Neutrophil (primary cell): ENCODE results near the gene KIAA1328.

Experiments used
- H3K27ac ChIP-seq: fragments of 200-600 bp; sonication (generic); 2 replicates; pipeline ENCODE4 v1.5.1; 2016; ENCODE audit warnings: mild to moderate bottlenecking, moderate library complexity
- H3K27me3 ChIP-seq: fragments of 200-600 bp; sonication (generic); 2 replicates; pipeline ENCODE4 v1.6.0; 2016; ENCODE audit warnings: mild to moderate bottlenecking
- H3K36me3 ChIP-seq: fragments of 200-600 bp; sonication (generic); 2 replicates; pipeline ENCODE4 v1.5.1; 2017
- H3K4me1 ChIP-seq, 2 experiments: fragments of 200-600 bp in 1 of 2; sonication (generic) in 1 of 2; 1 replicate in 1 of 2; 2 replicates in 1 of 2; pipeline versions ENCODE4 v1.5.1 to v1.6.1; 2013 to 2016; ENCODE audit warnings: low read depth in 1 of 2, low read length in 1 of 2, mild to moderate bottlenecking in 1 of 2, moderate library complexity in 1 of 2; ENCODE audit not compliant: control insufficient read depth in 1 of 2, insufficient read depth in 1 of 2
- H3K4me3 ChIP-seq, 2 experiments: fragments of 200-600 bp in 1 of 2; sonication (generic) in 1 of 2; 1 replicate in 1 of 2; 2 replicates in 1 of 2; pipeline ENCODE4 v1.5.1; 2013 to 2016; ENCODE audit warnings: low read depth in 1 of 2, low read length in 1 of 2, mild to moderate bottlenecking in 1 of 2, moderate library complexity in 1 of 2
- H3K9me3 ChIP-seq: fragments of 200-600 bp; sonication (generic); 2 replicates; pipeline ENCODE4 v1.5.1; 2016
- TF ChIP-seq, protein P1 (sequence below): fragments of 200-600 bp; sonication (generic); IDR thresholded peaks from 2 replicates; pipeline ENCODE4 v1.5.1; 2016; ENCODE audit warnings: antibody characterized with exemption

The KIAA1328 gene

DNA sequence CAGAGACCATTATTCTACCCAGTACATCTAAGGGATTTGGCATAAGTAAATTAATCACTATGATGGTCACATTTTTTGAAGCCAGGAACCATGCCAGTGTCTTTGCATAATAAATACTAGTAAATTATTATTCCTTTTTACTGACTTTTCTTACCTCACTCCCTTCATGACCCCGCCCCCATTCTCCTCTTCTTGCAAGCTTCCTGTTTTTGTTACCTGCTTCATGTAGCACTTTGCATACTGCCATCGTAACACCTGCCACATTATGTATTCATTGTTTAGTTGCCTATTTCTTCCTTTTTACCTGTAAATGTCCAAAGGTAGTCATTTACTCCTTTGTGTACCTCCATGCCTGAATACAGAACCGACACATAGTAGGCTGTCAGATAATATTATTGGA, 309.5 kb downstream of the KIAA1328 start:
- TF ChIP-seq, protein P1, sequence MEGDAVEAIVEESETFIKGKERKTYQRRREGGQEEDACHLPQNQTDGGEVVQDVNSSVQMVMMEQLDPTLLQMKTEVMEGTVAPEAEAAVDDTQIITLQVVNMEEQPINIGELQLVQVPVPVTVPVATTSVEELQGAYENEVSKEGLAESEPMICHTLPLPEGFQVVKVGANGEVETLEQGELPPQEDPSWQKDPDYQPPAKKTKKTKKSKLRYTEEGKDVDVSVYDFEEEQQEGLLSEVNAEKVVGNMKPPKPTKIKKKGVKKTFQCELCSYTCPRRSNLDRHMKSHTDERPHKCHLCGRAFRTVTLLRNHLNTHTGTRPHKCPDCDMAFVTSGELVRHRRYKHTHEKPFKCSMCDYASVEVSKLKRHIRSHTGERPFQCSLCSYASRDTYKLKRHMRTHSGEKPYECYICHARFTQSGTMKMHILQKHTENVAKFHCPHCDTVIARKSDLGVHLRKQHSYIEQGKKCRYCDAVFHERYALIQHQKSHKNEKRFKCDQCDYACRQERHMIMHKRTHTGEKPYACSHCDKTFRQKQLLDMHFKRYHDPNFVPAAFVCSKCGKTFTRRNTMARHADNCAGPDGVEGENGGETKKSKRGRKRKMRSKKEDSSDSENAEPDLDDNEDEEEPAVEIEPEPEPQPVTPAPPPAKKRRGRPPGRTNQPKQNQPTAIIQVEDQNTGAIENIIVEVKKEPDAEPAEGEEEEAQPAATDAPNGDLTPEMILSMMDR, result no peak

DNA sequence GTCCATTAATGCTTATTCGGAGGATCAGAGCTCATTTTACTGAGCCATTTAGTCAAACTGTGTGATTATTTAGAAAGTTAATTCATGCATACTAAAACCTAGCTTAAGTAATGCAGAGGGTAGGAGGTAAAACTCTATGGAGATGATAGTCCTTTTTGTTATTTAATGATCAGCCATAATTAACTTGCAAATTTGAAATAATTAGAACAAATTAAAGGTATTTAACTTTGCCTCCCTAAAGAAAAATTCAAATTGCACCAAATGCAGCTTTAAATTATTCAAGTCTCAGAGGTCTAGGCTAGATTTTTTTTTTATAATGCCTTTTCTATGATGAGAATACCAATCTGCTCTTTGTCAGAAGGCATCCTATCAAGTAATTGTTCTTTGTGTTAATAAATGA, 310.9 kb downstream of the KIAA1328 start:
- H3K4me1 ChIP-seq, result no peaks in the 10 kb centered on the region
- H3K36me3 ChIP-seq, result no peaks in the 10 kb centered on the region
- H3K4me3 ChIP-seq, result no peak overlapping the region
- no peaks in the 10 kb centered on the region for H3K27me3 ChIP-seq
- no peak overlapping the region for H3K27ac ChIP-seq
- TF ChIP-seq, protein P1, result no peak
- no peaks in the 10 kb centered on the region for H3K9me3 ChIP-seq

More for the DNA sequence above, 309.5 kb downstream of the KIAA1328 start:
- Histone ChIP-seq H3K9me3 (no peaks in the 10 kb centered on the region), H3K27ac (no peak overlapping the region), H3K4me1 (no peaks in the 10 kb centered on the region), H3K4me3 (no peak overlapping the region), H3K36me3 (no peaks in the 10 kb centered on the region), H3K27me3 (no peaks in the 10 kb centered on the region)

DNA sequence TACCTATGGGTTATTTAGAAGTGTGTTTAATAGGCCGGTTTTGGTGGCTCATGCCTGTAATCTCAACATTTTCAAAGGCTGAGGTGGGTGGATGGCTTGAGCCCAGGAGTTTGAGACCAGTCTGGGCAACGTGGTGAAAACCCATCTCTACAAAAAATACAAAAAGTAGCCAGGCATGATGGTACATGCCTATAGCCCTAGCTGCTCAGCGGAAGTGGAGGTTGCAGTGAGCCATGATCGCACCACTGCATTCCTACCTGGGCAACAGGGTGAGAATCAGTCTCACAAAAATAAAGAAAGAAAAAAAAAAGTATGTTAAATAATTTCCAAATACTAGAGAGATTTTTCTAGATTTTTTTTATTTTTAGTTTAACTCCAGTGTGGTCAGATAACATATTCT, 316.0 kb downstream of the KIAA1328 start:
- H3K4me3 ChIP-seq, result no peak overlapping the region
- no peaks in the 10 kb centered on the region for H3K9me3 ChIP-seq
- no peak overlapping the region for H3K27ac ChIP-seq
- TF ChIP-seq, protein P1, result no peak
- H3K36me3 ChIP-seq, result no peaks in the 10 kb centered on the region
- H3K4me1 ChIP-seq, result no peaks in the 10 kb centered on the region
- no peaks in the 10 kb centered on the region for H3K27me3 ChIP-seq

DNA sequence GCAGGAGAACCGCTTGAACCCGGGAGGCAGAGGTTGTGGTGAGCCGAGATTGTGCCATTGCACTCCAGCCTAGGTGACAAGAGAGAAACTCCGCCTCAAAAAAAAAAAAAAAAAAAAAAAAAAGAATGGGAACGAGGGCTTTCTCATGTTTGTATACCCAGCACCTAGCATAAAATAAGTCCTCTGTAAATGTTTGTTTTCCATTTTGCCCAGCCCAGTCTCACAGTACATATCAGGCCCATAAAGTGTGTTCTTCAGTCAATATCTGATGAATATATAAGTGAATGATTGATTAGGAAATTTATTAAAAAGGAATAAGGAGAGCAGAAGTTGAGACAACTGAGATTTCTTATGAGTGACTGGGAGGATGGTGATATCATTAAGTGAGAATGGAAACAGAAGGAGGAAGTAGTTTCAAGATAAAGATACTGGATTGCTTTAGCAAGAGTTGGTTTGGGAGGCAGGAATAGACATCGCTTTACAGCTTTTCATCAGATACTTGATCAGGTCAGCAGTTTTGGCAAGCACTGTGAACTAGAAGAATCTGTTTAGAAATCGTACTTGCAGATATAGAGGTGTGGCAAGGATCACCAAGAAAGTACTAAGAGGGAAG, 327.5 kb downstream of the KIAA1328 start:
- no peaks in the 10 kb centered on the region for H3K4me1 ChIP-seq
- no peaks in the 10 kb centered on the region for H3K27me3 ChIP-seq
- H3K36me3 ChIP-seq, result no peaks in the 10 kb centered on the region
- TF ChIP-seq, protein P1, result no peak
- no peak overlapping the region for H3K27ac ChIP-seq
- no peak overlapping the region for H3K4me3 ChIP-seq
- no peaks in the 10 kb centered on the region for H3K9me3 ChIP-seq

DNA sequence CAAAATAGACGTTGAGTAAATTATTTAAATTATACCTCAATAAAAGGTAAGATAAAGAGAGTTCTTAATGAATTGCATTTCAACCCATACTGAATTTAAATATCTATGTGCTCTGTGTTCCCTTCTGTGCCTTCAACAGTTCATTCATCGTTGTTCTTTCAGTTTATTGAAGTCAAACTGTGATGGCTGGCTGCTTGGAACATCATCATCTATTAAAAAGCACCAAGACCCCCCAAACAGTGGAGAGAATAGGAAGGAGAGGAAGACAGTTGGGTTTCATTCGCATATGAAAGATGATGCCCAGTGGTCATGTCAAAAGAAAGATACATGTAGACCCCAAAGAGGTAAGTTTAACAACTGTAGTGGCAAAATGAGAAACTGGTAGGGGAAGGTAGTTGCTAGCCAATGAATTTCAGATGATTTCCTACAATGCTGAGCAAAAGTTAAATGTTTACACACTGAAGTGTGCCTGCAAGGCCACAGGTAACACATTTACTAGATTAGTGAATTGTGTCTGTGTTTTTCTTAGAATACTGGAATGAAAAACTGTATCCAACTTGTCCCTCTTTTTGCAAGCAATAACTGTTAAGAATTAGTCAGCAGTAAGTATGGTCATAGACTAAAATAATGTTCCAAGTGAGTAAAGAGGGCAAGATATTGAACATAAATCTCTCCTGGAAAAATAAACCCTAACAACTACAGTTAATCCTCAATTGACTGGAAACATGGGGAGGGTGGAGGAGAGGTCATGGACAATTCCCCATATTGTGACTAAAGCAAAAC, 331.3 kb downstream of the KIAA1328 start:
- Histone ChIP-seq H3K4me3 (no peak overlapping the region), H3K4me1 (no peaks in the 10 kb centered on the region), H3K27me3 (no peaks in the 10 kb centered on the region), H3K36me3 (no peaks in the 10 kb centered on the region), H3K9me3 (no peaks in the 10 kb centered on the region), H3K27ac (no peak overlapping the region)
- TF ChIP-seq, protein P1, result no peak
